GM12891 (cell line): Measurements from ENCODE around the gene CASS4.

Experiments
- DNase-seq: peaks from one replicate; pipeline ENCODE4 v3.0.0; 2011; ENCODE audit warnings: low spot score; ENCODE audit not compliant: insufficient read length
- FAIRE-seq: peaks from 2 replicates; lab custom pipeline; 2011; peaks lifted over from hg19 to GRCh38; lab: Jason Lieb, UNC
- PAX5 ChIP-seq: IDR thresholded peaks from 2 replicates; pipeline ENCODE4 v1.6.1; 2011; ENCODE audit warnings: low read length, moderate library complexity, mild to moderate bottlenecking; ENCODE audit not compliant: insufficient read depth, severe bottlenecking
- POLR2A ChIP-seq: IDR thresholded peaks from 2 replicates; pipeline ENCODE4 v1.6.1; 2011; ENCODE audit warnings: low read depth, low read length, control low read depth
- POLR2AphosphoS5 ChIP-seq: IDR thresholded peaks from 2 replicates; pipeline ENCODE4 v1.6.1; 2011; ENCODE audit warnings: low read depth, low read length, control low read depth
- POU2F2 ChIP-seq: IDR thresholded peaks from 2 replicates; pipeline ENCODE4 v1.6.1; 2011; ENCODE audit warnings: low read depth, mild to moderate bottlenecking, control low read depth, low read length, moderate library complexity
- SPI1 ChIP-seq: IDR thresholded peaks from 2 replicates; pipeline ENCODE4 v1.6.1; 2011; ENCODE audit warnings: low read depth, low read length, control low read depth
- TAF1 ChIP-seq: IDR thresholded peaks from 2 replicates; pipeline ENCODE4 v1.6.1; 2011; ENCODE audit warnings: low read depth, low read length, control low read depth

The CASS4 gene

GRCh38 chr20:56487216-56487615 lies 75.2 kb downstream of the CASS4 start:
- DNase-seq = no peak
- TF ChIP-seq SPI1 (no peak), PAX5 (no peak), TAF1 (no peak), POU2F2 (no peak), POLR2A (no peak), POLR2AphosphoS5 (no peak)
- FAIRE-seq = no peak

- no peak for TF ChIP-seq TAF1
- no peak for TF ChIP-seq SPI1
- no peak for TF ChIP-seq POLR2A
- TF ChIP-seq PAX5 = no peak
- TF ChIP-seq POLR2AphosphoS5 = no peak
- no peak for TF ChIP-seq POU2F2
- no peak for DNase-seq
- no peak for FAIRE-seq
Measured at GRCh38 chr20:56488566-56488965, 76.5 kb downstream of the CASS4 start.

GRCh38 chr20:56501116-56501515 lies 89.1 kb downstream of the CASS4 start:
- DNase-seq = no peak
- no peak for FAIRE-seq
- TF ChIP-seq SPI1 = no peak
- TF ChIP-seq TAF1 = no peak
- no peak for TF ChIP-seq POU2F2

- TF ChIP-seq POU2F2 (no peak), POLR2AphosphoS5 (no peak)
- FAIRE-seq (no peak), DNase-seq (no peak)
Measured at GRCh38 chr20:56503916-56504315, 91.9 kb downstream of the CASS4 start.

- no peak for TF ChIP-seq TAF1
- no peak for TF ChIP-seq POU2F2
- no peak for TF ChIP-seq PAX5
- no peak for TF ChIP-seq SPI1
- TF ChIP-seq POLR2AphosphoS5 = no peak
- no peak for TF ChIP-seq POLR2A
- DNase-seq (no peak), FAIRE-seq (no peak)
Measured at GRCh38 chr20:56504373-56505005, 92.4 kb downstream of the CASS4 start.

GRCh38 chr20:56506103-56506502 lies 94.0 kb downstream of the CASS4 start:
- no peak for FAIRE-seq
- TF ChIP-seq TAF1 = no peak
- TF ChIP-seq PAX5 = no peak
- TF ChIP-seq POLR2AphosphoS5 = no peak
- no peak for TF ChIP-seq SPI1
- TF ChIP-seq POU2F2 = no peak
- TF ChIP-seq POLR2A = no peak
- DNase-seq = no peak
